Neutrophil (primary cell): ENCODE results near the gene PAX8.

ENCODE experiments used
- H3K27ac ChIP-seq: fragments of 200-600 bp; sonication (generic); 2 replicates; pipeline ENCODE4 v1.5.1; 2016; ENCODE audit warnings: mild to moderate bottlenecking, moderate library complexity
- H3K27me3 ChIP-seq: fragments of 200-600 bp; sonication (generic); 2 replicates; pipeline ENCODE4 v1.6.0; 2016; ENCODE audit warnings: mild to moderate bottlenecking
- H3K36me3 ChIP-seq: fragments of 200-600 bp; sonication (generic); 2 replicates; pipeline ENCODE4 v1.5.1; 2017
- H3K4me1 ChIP-seq, 2 experiments: fragments of 200-600 bp in 1 of 2; sonication (generic) in 1 of 2; 1 replicate in 1 of 2; 2 replicates in 1 of 2; pipeline versions ENCODE4 v1.5.1 to v1.6.1; 2013 to 2016; ENCODE audit warnings: low read depth in 1 of 2, low read length in 1 of 2, mild to moderate bottlenecking in 1 of 2, moderate library complexity in 1 of 2; ENCODE audit not compliant: control insufficient read depth in 1 of 2, insufficient read depth in 1 of 2
- H3K4me3 ChIP-seq, 2 experiments: fragments of 200-600 bp in 1 of 2; sonication (generic) in 1 of 2; 1 replicate in 1 of 2; 2 replicates in 1 of 2; pipeline ENCODE4 v1.5.1; 2013 to 2016; ENCODE audit warnings: low read depth in 1 of 2, low read length in 1 of 2, mild to moderate bottlenecking in 1 of 2, moderate library complexity in 1 of 2
- H3K9me3 ChIP-seq: fragments of 200-600 bp; sonication (generic); 2 replicates; pipeline ENCODE4 v1.5.1; 2016
- CTCF ChIP-seq: fragments of 200-600 bp; sonication (generic); IDR thresholded peaks from 2 replicates; pipeline ENCODE4 v1.5.1; 2016; ENCODE audit warnings: antibody characterized with exemption

The PAX8 gene

DNA sequence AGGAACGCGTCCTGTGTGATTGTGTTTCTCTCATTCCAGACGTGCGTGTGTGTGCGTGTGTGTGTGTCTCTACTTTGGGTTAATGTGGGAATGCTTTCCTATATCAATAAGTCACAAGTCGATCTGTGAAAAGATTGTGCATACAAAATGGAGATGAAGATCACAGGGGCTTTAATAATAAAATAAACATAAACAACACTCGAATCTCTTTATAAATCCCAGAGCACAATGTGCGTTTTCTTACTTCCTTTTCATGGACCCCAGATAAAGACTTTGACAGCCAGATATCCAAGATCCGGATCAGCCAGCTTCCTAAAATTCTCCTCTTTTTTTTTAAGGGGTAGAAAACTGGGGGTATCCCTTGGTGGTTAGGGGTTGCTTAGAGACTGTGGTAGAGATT, 4.7 kb downstream of the PAX8 start:
- H3K9me3 ChIP-seq: no peaks in the 10 kb centered on the region
- TF ChIP-seq CTCF: no peak
- H3K4me3 ChIP-seq: no peak overlapping the region
- peaks cover 0 to 7% of the 10 kb centered on the region in 2 experiments for H3K4me1 ChIP-seq
- H3K36me3 ChIP-seq: no peaks in the 10 kb centered on the region
- H3K27me3 ChIP-seq: peaks cover 87% of the 10 kb centered on the region
- no peak overlapping the region for H3K27ac ChIP-seq

GRCh38 chr2:113273027-113273551, 5.6 kb downstream of the PAX8 start:
- no peak overlapping the region for H3K27ac ChIP-seq
- H3K4me1 ChIP-seq: peaks cover 0 to 7% of the 10 kb centered on the region in 2 experiments
- no peaks in the 10 kb centered on the region for H3K36me3 ChIP-seq
- no peak overlapping the region for H3K4me3 ChIP-seq
- H3K27me3 ChIP-seq: peaks cover 78% of the 10 kb centered on the region
- no peak for TF ChIP-seq CTCF
- no peaks in the 10 kb centered on the region for H3K9me3 ChIP-seq

DNA sequence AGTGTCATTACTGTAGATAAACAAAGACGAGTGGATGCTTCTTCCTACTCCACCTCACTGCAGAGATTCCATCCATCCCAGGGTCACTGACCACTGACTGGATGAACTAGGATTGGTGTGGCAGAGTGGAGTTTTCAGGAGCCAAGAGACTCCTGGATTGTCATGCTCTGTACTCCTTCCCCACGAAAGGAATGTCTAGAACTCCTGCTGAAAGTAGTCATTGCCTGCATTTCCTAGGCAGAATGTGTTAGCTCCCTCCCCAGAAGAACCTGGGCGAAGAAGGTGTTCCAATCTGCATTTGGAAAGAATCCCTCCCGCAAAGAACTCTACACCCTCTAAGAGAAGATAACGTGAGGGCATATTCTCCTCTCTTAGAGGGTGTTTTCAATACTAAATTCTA, 6.2 kb downstream of the PAX8 start:
- no peak overlapping the region for H3K4me3 ChIP-seq
- no peak for TF ChIP-seq CTCF
- H3K27me3 ChIP-seq: peaks cover 72% of the 10 kb centered on the region
- peaks cover 0 to 5% of the 10 kb centered on the region in 2 experiments for H3K4me1 ChIP-seq
- no peaks in the 10 kb centered on the region for H3K36me3 ChIP-seq
- H3K27ac ChIP-seq: no peak overlapping the region
- H3K9me3 ChIP-seq: no peaks in the 10 kb centered on the region

DNA sequence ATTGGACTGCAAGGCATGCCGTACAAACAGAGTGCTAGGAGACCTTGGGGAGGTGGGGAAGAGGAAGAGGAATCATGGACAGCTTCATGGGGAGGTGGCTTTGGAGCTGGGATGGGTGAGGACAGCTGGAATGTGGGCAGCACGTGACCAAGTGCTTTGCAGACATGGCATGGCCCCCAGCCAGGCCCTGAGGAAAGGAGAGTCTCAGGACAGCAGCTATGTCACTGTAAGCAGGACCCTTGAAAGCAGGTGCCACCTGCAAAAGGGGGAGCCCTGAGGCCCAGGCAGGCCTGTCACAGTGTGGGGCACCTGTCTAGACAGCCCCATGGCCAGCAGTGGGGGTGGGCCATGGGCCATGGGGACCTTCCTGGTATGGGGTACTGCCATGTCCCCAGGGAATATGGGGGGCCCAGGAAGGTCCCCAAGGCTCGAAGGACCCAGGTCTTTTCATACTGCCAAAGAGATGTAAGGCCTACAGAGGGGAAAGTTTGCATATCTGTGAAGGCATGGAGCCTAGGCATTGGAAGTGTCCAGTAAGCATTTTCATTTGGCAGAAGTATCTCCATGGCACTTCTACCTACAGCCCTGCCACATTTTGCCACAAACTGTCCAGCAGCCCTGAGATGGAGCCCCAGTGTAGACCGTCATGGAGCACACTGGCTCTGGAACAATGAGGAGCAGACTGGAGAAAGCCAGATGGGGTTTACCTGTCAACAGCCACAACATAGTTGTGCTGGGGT, 9.9 kb downstream of the PAX8 start:
- Histone ChIP-seq H3K9me3 (no peaks in the 10 kb centered on the region), H3K27me3 (peaks cover 58% of the 10 kb centered on the region), H3K4me3 (no peak overlapping the region), H3K27ac (no peak overlapping the region), H3K36me3 (no peaks in the 10 kb centered on the region), H3K4me1 (no peaks in the 10 kb centered on the region)
- no peak for TF ChIP-seq CTCF

DNA sequence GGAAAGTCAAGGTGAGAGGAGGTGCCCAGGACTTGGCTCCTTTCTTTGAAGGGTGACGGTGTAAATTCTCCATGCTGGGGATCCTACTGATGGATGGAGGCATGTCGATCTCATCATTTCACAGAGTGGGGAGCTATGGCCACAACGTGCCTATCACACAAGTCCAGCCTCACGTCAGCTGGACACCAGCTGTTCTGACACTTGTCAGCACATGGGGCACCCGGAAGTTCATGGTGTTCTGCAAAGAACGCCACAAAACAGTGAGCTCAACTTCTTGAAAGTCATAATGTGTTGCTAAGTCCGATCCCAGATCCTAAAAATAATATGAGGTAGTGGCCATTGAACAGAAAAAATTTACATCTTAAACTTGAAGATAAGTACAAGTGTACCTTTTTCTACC, 12.3 kb downstream of the PAX8 start:
- Histone ChIP-seq H3K9me3 (no peaks in the 10 kb centered on the region), H3K27me3 (peaks cover 34% of the 10 kb centered on the region), H3K4me1 (peaks cover 6 to 10% of the 10 kb centered on the region in 2 experiments), H3K36me3 (no peaks in the 10 kb centered on the region), H3K4me3 (no peak overlapping the region), H3K27ac (no peak overlapping the region)
- TF ChIP-seq CTCF: no peak
